SK-N-SH treated with all-trans-retinoic acid at 6 μM for 48 hours (cell line): ENCODE data around the gene SASH1.
A peak's percentile ranks its signal among the peaks of the same experiment; 100 is the strongest.

Experiments used
- ATAC-seq: fragments of 200-7000 bp; cut with Tn5 transposase; 3 replicates; pipeline ENCODE4 v1.9.1; 2020; ENCODE audit warnings: mild to moderate bottlenecking, moderate library complexity
- BACH2 ChIP-seq: fragments of 250-450 bp; sonication (Bioruptor Pico); IDR thresholded peaks from 2 replicates; pipeline ENCODE4 v1.9.0; 2021; ENCODE audit warnings: mild to moderate bottlenecking, borderline replicate concordance
- CSDC2 ChIP-seq: fragments of 250-450 bp; sonication (Bioruptor Pico); IDR thresholded peaks from 2 replicates; pipeline ENCODE4 v1.5.0; 2020; ENCODE audit warnings: mild to moderate bottlenecking, moderate library complexity
- CSRNP3 ChIP-seq: fragments of 250-450 bp; sonication (Bioruptor Pico); IDR thresholded peaks from 2 replicates; pipeline ENCODE4 v1.5.1; 2021; ENCODE audit warnings: mild to moderate bottlenecking, moderate library complexity
- ESRRG ChIP-seq: fragments of 250-450 bp; sonication (Bioruptor Pico); IDR thresholded peaks from 2 replicates; pipeline ENCODE4 v1.6.1; 2021; ENCODE audit warnings: mild to moderate bottlenecking
- GLIS3 ChIP-seq: fragments of 250-450 bp; sonication (Bioruptor Pico); IDR thresholded peaks from 2 replicates; pipeline ENCODE4 v1.5.0; 2020; ENCODE audit warnings: mild to moderate bottlenecking, moderate library complexity
- OSR1 ChIP-seq: fragments of 250-450 bp; sonication (Bioruptor Pico); IDR thresholded peaks from 2 replicates; pipeline ENCODE4 v1.8.0; 2022; ENCODE audit warnings: moderate library complexity, mild to moderate bottlenecking, inconsistent platforms
- PATZ1 ChIP-seq: fragments of 250-450 bp; sonication (Bioruptor Pico); IDR thresholded peaks from 2 replicates; pipeline ENCODE4 v1.8.0; 2020; ENCODE audit warnings: mild to moderate bottlenecking, moderate library complexity, borderline replicate concordance
- POU6F1 ChIP-seq: fragments of 250-450 bp; sonication (Bioruptor Pico); IDR thresholded peaks from 2 replicates; pipeline ENCODE4 v1.8.0; 2021; ENCODE audit warnings: low read depth, mild to moderate bottlenecking, moderate library complexity, borderline replicate concordance
- RARB ChIP-seq: fragments of 250-450 bp; sonication (Bioruptor Pico); IDR thresholded peaks from 2 replicates; pipeline ENCODE4 v1.8.0; 2021; ENCODE audit warnings: mild to moderate bottlenecking, moderate library complexity
- SNAI2 ChIP-seq: fragments of 250-450 bp; sonication (Bioruptor Pico); IDR thresholded peaks from 2 replicates; pipeline ENCODE4 v1.5.0; 2020; ENCODE audit warnings: mild to moderate bottlenecking, moderate library complexity
- TCF4 ChIP-seq: fragments of 250-450 bp; sonication (Bioruptor Pico); IDR thresholded peaks from 2 replicates; pipeline ENCODE4 v1.8.0; 2021; ENCODE audit warnings: mild to moderate bottlenecking, moderate library complexity, borderline replicate concordance
- TSHZ2 ChIP-seq: fragments of 250-450 bp; sonication (Bioruptor Pico); IDR thresholded peaks from 2 replicates; pipeline ENCODE4 v1.5.0; 2020; ENCODE audit warnings: mild to moderate bottlenecking, moderate library complexity
- ZC3H10 ChIP-seq: fragments of 250-450 bp; sonication (Bioruptor Pico); IDR thresholded peaks from 2 replicates; pipeline ENCODE4 v1.5.1; 2021; ENCODE audit warnings: mild to moderate bottlenecking, moderate library complexity
- ZFP3 ChIP-seq: fragments of 250-450 bp; sonication (Bioruptor Pico); IDR thresholded peaks from 2 replicates; pipeline ENCODE4 v1.5.0; 2020; ENCODE audit warnings: mild to moderate bottlenecking, moderate library complexity
- ZFP30 ChIP-seq: fragments of 450-650 bp; formaldehyde crosslinking; IDR thresholded peaks from 2 replicates; pipeline ENCODE4 v1.5.0; 2022; ENCODE audit warnings: mild to moderate bottlenecking, moderate library complexity
- ZNF565 ChIP-seq: fragments of 450-650 bp; formaldehyde crosslinking; conservative IDR thresholded peaks from 2 replicates; pipeline ENCODE4 v1.5.0; 2020; ENCODE audit warnings: low read depth, mild to moderate bottlenecking, moderate library complexity
- ZNF70 ChIP-seq: fragments of 450-650 bp; formaldehyde crosslinking; IDR thresholded peaks from 2 replicates; pipeline ENCODE4 v1.5.0; 2020; ENCODE audit warnings: mild to moderate bottlenecking, moderate library complexity
- ZNF8 ChIP-seq: fragments of 450-650 bp; formaldehyde crosslinking; IDR thresholded peaks from 2 replicates; pipeline ENCODE4 v1.5.0; 2020; ENCODE audit warnings: mild to moderate bottlenecking, moderate library complexity

Gene SASH1

GRCh38 chr6:148556410-148556809 is 213.8 kb downstream of the SASH1 start:
- TF ChIP-seq ZC3H10 (CRISPR knock-in tag) (no peak), TSHZ2 (no peak), PATZ1 (CRISPR knock-in tag) (no peak), ZNF8 (no peak), ZFP30 (CRISPR knock-in tag) (no peak)
- ATAC-seq: no peak

- TF ChIP-seq POU6F1 (no peak), ZNF8 (no peak), ZNF565 (CRISPR knock-in tag) (no peak)
- ATAC-seq: no peak
These were observed 215.2 kb downstream of the SASH1 start for GRCh38 chr6:148557796-148558321.

GRCh38 chr6:148559848-148560433 is 217.3 kb downstream of the SASH1 start:
- peak; percentile 96 for ATAC-seq
- TF ChIP-seq ZFP3 (CRISPR knock-in tag) (no peak), OSR1 (CRISPR knock-in tag) (no peak), TCF4 (no peak)

- ATAC-seq: no peak
- no peak for TF ChIP-seq ZFP30 (CRISPR knock-in tag)
- TF ChIP-seq TSHZ2: no peak
These were observed 219.0 kb downstream of the SASH1 start for GRCh38 chr6:148561629-148562028.

GRCh38 chr6:148563066-148563465 is 220.4 kb downstream of the SASH1 start:
- no peak for TF ChIP-seq RARB
- no peak for TF ChIP-seq ZNF565 (CRISPR knock-in tag)
- no peak for TF ChIP-seq ESRRG (CRISPR knock-in tag)
- TF ChIP-seq GLIS3 (CRISPR knock-in tag): no peak
- ATAC-seq: no peak

- ATAC-seq: no peak
- TF ChIP-seq BACH2 (CRISPR knock-in tag) (no peak), CSRNP3 (CRISPR knock-in tag) (no peak), TSHZ2 (no peak), CSDC2 (CRISPR knock-in tag) (no peak), OSR1 (CRISPR knock-in tag) (no peak), ZNF8 (no peak), TCF4 (no peak), ZNF70 (no peak), ZC3H10 (CRISPR knock-in tag) (no peak), ZFP30 (CRISPR knock-in tag) (no peak), ZNF565 (CRISPR knock-in tag) (no peak), SNAI2 (CRISPR knock-in tag) (no peak)
These were observed 221.9 kb downstream of the SASH1 start for GRCh38 chr6:148564494-148565035.
